HG03280 (cell line): Measurements from ENCODE around the gene ANK3.
"Not testable (repeated sequence)": the region's sequence is repeated elsewhere in the genome, so short reads cannot be mapped to it uniquely, and the experiment has no call there.

ENCODE experiments used
- ATAC-seq: cut with Tn5 transposase; IDR thresholded peaks from one replicate; pipeline ENCODE4 v1.9.1; 2021; ENCODE audit warnings: mild to moderate bottlenecking, moderate library complexity; ENCODE audit not compliant: unreplicated experiment

ANK3 gene

GRCh38 chr10:60310740-60311139, 78.9 kb downstream of the ANK3 start:
- no peak for ATAC-seq

- ATAC-seq = no peak
These were observed 79.8 kb downstream of the ANK3 start for GRCh38 chr10:60309891-60310290.

GRCh38 chr10:60309371-60309770, 80.3 kb downstream of the ANK3 start:
- no peak for ATAC-seq

- ATAC-seq = no peak
These were observed 84.2 kb downstream of the ANK3 start for GRCh38 chr10:60305380-60305892.

- no peak for ATAC-seq
These were observed 84.8 kb downstream of the ANK3 start for GRCh38 chr10:60304829-60305379.

- no peak for ATAC-seq
These were observed 85.9 kb downstream of the ANK3 start for GRCh38 chr10:60303778-60304177.

- ATAC-seq = no peak
These were observed 89.5 kb downstream of the ANK3 start for GRCh38 chr10:60299961-60300883.

- ATAC-seq = no peak
These were observed 90.3 kb downstream of the ANK3 start for GRCh38 chr10:60299390-60299778.

- ATAC-seq = no peak
These were observed 91.0 kb downstream of the ANK3 start for GRCh38 chr10:60298408-60299389.

GRCh38 chr10:60296073-60296472, 93.6 kb downstream of the ANK3 start:
- ATAC-seq = no peak

- no peak for ATAC-seq
These were observed 94.4 kb downstream of the ANK3 start for GRCh38 chr10:60295028-60295937.

GRCh38 chr10:60293581-60294175, 96.0 kb downstream of the ANK3 start:
- ATAC-seq = no peak

GRCh38 chr10:60292998-60293397, 96.7 kb downstream of the ANK3 start:
- ATAC-seq = no peak

GRCh38 chr10:60292536-60292935, 97.1 kb downstream of the ANK3 start:
- not testable (repeated sequence) for ATAC-seq

- no peak for ATAC-seq
These were observed 98.2 kb downstream of the ANK3 start for GRCh38 chr10:60291344-60291930.

- no peak for ATAC-seq
These were observed 99.1 kb downstream of the ANK3 start for GRCh38 chr10:60290558-60290957.

GRCh38 chr10:60289800-60290199, 99.9 kb downstream of the ANK3 start:
- no peak for ATAC-seq

GRCh38 chr10:60288256-60288655, 101.4 kb downstream of the ANK3 start:
- ATAC-seq = no peak

GRCh38 chr10:60286559-60286958, 103.1 kb downstream of the ANK3 start:
- ATAC-seq = no peak
